Epithelial cell of prostate (primary cell): ENCODE measurements around the gene DUSP10.

ENCODE experiments used
- DNase-seq: peaks from one replicate; pipeline ENCODE4 v3.0.0-alpha.2; 2011; ENCODE audit warnings: low read depth, low spot score
- H3K27ac ChIP-seq: fragments of 450-650 bp; 2 replicates; pipeline ENCODE4 v1.5.1; 2017; ENCODE audit warnings: mild to moderate bottlenecking

DUSP10 gene

DNA sequence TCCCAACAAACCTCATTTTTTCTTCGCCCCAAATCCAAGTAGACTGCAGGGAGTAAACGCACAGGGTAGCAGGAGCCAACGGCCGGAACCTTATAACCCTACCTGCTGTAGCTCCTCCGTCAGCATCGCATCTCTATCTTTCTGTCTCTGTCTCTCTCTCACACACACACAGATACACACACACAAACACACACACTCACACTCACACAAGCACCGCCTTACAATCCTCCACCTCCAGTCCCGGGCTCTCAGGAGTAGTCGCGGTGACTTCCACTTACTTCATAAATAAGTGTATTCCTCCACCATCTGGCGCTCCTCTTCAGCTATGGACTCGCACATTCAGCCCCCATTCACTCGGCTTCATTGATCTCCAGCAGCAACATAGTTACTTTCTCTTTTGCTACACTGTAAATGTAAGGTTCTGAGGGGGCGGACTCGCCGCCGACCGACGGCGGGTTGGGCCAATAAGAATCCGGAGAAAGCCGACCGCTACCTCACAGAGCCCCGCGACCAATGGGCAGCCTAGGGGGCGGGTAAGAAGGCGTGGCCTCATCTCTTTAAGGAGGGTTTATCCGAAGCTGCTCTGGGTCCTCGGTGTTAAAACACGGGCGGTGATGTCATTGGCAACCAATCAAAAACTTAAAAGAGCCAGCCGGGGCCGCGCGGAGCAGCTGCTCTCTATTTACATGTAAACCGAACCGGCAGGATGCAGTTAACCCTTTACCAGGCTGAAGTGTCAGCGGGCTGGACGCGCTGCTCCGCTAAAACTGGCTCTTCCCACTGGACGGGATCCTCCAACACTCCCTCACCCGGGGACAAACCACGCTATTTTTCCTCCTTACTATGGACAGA, at the start of gene DUSP10:
Gene DUSP10 (minus strand): TSS at position 387 of the 852 bp plus-strand sequence. CDS start 2,345 bp downstream, outside the sequence.
- H3K27ac ChIP-seq: peak within 1 kb of the TSS; percentile 96
- DNase-seq: peak; percentile 97

- DNase-seq: no peak
- no peak overlapping the region for H3K27ac ChIP-seq
Observed at GRCh38 chr1:221788466-221788865, 46.6 kb upstream of the DUSP10 start.

DNA sequence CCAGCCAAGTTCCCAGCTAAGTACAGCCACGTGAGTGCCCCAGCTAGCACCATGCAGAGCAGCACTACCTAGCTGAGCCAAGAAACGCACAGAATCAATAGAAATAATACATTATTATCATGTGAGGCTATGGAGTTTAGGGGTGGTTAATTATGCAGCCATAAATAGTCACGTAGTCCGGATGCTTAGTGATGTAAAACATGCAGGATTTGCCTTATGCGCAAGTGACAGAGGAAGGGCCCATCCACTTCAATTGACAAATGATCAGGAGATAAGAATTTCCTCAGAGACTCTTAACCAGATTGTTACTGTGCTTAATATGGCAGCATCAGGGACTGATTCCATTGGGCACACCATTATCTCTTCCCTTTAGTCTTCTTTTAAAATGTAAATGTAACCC, 44.8 kb upstream of the DUSP10 start:
- H3K27ac ChIP-seq: no peak overlapping the region
- DNase-seq: no peak

GRCh38 chr1:221783936-221784335, 42.0 kb upstream of the DUSP10 start:
- DNase-seq: no peak
- H3K27ac ChIP-seq: no peak overlapping the region

DNA sequence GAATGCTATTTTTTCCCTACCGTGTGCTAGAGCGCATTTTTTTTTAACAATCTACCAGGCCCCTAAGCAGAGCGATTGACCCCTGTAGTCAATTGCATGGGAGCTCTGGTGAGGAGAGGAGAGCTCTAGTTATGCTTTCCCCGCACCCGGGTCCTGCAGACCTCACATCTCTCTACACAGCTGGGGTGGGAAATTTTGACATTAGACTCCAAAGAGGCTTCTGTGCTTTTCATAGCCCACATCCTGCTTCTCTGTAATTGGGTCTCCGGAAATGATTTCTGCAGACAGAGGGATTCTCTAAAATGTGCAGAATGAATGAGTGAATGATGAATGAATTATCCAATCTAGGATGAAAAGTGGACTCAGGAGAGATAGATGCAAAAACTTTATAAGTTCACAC, 41.5 kb upstream of the DUSP10 start:
- DNase-seq: no peak
- H3K27ac ChIP-seq: no peak overlapping the region

- H3K27ac ChIP-seq: no peak overlapping the region
- DNase-seq: no peak
Observed at GRCh38 chr1:221782970-221783369, 41.1 kb upstream of the DUSP10 start.

DNA sequence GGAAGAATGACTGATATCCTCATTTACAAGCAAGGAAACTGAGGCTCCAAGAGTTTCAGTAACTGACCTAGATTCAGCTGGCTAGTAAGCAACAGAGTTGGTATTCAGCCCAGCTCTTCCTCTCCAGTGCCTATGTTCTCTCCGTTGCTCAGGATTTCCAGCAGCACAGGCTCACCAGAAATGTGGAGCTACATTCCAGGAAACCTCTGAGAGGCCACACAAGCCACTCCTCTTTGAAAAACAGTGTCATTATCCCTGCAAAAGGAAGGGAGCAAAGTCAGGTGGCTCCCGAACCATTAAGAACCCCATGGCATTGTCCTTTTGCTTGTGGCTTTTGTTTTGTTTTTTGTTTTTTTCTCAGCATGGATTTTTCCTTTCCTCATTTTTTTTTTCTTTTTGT, 40.6 kb upstream of the DUSP10 start:
- no peak for DNase-seq
- no peak overlapping the region for H3K27ac ChIP-seq

DNA sequence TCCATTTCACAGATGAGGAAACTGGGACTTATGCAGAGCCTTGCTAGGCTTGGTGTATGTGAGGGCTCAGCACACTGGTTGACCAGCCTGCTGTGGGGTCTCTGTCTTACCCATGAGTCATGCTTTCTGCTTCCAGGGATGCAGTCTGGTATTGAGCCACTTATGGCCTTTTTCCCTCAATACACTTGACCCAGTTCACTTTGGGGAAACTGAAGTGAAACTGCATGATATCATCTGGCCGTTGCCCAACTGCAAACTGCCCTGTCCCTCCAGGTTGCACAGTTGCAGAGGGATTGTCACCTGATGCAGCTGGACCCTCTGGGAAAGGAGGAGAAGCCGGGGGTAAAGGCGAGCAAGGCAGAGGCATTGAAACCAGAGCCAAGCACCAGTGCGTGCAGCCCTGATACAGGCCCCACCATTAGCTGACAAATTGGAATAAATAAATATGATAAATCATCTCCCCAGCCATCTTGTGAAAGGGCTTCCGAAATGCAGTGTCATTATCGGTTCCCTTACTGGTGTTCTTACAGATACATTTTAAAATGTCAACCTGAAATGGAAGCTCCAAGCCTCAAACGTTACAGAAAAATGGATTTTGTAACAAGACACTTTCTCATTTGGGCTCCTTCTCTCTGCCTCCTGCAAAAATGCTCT, 39.3 kb upstream of the DUSP10 start:
- DNase-seq: no peak
- H3K27ac ChIP-seq: no peak overlapping the region

DNA sequence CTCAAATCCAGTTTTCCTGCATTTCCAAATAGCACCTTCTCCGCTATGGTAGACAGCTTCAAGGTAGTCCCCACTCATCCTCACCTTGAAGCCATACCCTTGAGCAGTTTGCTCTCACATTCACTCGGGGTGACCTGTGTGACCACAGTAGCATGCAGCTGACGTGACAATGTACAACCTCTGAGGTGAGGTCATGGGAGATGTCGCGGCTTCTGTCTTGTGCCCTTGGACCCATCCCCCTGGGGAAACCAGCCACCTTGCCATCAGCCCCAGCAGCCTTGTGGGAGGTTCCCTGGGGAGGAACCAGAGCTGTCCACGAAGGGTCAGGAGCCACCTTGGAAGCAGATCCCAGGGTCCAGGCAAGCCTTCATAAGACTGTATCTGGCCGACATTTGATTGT, 38.3 kb upstream of the DUSP10 start:
- no peak for DNase-seq
- no peak overlapping the region for H3K27ac ChIP-seq

GRCh38 chr1:221779771-221780170, 37.9 kb upstream of the DUSP10 start:
- DNase-seq: no peak
- H3K27ac ChIP-seq: no peak overlapping the region

GRCh38 chr1:221778535-221779142, 36.8 kb upstream of the DUSP10 start:
- no peak for DNase-seq
- no peak overlapping the region for H3K27ac ChIP-seq

- H3K27ac ChIP-seq: no peak overlapping the region
- no peak for DNase-seq
Observed at GRCh38 chr1:221778125-221778524, 36.2 kb upstream of the DUSP10 start.

DNA sequence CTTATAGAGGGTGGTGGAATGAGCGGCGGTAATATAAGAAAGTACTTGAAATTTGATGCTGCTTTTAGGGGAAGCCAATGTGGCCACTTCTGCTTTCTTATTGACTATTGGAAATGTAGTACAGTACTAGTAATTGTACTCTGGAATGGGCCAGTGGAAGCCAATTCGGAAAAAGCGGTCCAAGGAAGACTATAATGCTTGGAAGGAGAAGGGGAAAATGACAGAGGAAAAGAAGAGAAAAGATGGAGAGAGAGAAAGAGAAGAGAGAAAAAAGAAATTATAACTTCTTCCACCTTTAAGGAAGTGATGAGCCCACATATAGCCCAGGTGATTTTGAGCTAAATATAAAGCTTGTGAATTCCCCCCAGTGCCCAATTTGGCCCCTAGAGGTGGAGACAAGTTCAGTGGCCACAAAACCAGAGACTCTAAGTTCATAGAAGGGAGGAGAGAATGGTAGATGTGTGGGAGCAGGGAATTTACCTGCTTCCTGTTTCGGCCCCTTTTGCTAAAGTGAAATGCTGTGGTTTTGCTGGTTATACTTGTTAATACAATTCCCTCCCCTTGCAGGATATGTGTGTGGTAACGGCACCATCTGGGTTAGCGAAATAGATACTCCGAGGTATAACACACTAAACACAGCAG, 35.7 kb upstream of the DUSP10 start:
- no peak for DNase-seq
- H3K27ac ChIP-seq: no peak overlapping the region

DNA sequence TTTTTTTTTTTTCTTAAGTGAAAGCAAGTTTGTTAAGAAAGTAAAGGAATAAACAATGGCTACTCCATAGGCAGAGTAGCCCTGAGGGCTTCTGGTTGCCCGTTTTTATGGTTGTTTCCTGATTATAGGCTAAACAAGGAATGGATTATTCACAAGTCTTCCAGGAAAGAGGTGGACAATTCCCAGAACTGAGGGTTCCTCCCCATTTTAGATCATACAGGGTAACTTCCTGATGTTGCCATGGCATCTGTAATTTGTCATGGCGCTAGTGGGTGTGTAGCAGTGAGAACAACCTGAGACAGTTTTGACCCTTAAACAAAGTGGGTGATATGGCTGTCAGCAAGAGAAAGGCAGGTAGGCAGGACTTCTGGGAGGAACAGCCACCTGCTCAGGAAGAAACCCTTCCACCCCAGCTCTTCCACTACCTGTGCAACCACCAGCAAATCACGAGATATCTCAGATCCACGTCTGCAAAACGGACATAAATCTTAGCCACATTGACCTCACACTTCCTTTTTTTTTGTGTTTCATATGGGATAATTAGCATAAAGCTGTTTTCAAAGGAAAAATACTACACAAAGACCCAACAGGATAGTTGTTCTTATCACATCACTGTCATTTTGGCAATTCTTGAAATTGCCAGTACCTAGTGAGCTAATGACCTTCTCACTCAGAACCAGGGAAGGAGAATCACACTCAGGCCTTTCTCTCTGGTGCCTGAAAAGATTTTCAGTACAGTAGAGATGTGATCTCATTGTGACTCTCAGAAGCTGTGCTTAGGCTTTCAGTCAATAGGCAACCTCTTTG, 34.8 kb upstream of the DUSP10 start:
- DNase-seq: no peak
- no peak overlapping the region for H3K27ac ChIP-seq

DNA sequence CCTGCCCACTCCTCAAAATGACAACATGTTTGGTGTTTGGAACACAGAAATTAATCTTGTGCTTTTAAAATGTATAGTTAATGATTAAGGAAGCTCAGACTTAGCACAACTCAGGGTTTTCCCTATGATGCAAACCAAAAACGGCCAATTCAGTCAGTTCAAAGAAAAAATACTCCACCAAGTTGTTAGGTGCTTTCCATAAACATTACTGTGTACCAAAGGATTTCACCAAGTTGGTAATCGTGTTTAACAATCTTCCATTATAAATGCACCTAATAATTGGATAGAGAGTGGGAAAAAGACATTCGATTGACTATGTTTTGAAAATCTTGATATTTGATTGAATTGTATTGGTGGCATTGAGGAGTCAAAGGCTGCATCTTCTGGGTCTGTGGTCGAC, 33.3 kb upstream of the DUSP10 start:
- no peak overlapping the region for H3K27ac ChIP-seq
- no peak for DNase-seq

- peak overlapping the region; percentile 9 for H3K27ac ChIP-seq
- DNase-seq: no peak
Observed at GRCh38 chr1:221774054-221774842, 32.4 kb upstream of the DUSP10 start.

- H3K27ac ChIP-seq: no peak overlapping the region
- no peak for DNase-seq
Observed at GRCh38 chr1:221773383-221773782, 31.5 kb upstream of the DUSP10 start.

DNA sequence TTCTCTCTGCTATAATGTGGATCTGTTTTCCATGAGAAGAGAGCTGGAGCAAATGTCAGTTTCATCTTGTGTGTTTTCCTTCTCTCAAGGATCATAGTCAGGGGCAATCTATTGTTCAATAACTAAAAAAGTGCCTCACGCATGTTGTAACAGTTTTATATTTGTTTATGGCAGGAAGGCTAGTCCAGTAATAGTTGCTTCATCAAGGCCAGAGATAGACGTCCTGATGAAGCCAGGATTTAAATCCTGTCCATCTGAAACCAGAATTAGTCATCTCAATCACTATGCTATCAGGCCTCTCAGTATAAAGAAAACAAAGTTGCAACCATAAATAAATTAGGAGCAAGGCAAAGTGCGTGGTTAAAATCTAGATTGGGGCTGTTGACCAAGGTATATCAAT, 30.2 kb upstream of the DUSP10 start:
- no peak for DNase-seq
- no peak overlapping the region for H3K27ac ChIP-seq

DNA sequence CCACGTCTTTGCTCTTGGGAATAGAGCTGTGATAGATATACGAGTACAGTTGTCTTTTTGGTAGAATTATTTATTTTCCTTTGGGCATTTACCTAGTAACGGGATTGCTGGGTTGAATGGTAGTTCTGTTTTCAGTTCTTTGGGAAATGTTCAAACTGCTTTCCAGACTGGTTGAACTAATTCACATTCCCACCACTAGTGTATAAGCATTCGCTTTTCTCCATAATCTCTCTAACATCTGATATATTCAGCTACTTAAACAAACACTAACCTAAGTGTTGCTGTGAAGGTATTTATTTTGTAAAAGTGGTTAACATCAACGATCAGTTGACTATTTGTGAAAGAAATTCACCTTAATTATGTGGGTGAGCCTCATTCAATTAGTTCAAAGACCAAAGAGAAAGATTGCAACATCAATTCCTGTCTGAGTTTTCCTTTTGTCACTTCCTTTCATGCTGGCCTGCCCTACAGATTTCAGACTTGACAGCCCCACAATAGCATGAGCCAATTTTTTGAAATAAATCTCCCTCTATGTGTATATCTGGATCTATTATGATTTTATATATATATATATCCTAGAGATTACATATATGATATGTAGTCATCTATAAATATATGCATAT, 26.7 kb upstream of the DUSP10 start:
- peak overlapping the region; percentile 10 for H3K27ac ChIP-seq
- no peak for DNase-seq
